ENCODE data around the gene ARID5B. TPM values are rescaled to one million over a fixed set of nuclear protein-coding genes. Genes with fewer than 3 reads are reported as not detected.

ARID5B gene
- total RNA-seq, 1 donor from 2014 or later = 51.4 TPM

- DNase-seq (ENCODE audit: low spot score in 2 of 2, unreplicated experiment in 2 of 2) = no peak
- H3K4me1 Mint-ChIP-seq = peaks cover 42% of the 10 kb centered on the region
- H3K4me3 Mint-ChIP-seq = no peak overlapping the region
- H3K36me3 Mint-ChIP-seq = no peaks in the 10 kb centered on the region
- no peaks in the 10 kb centered on the region for H3K27me3 Mint-ChIP-seq (ENCODE audit: low read depth)
- H3K27ac Mint-ChIP-seq = peak overlapping the region; percentile 89
- TF ChIP-seq CTCF (IDR thresholded peaks at IDR 0.05; ENCODE audit: unreplicated experiment) = no peak
- no peaks in the 10 kb centered on the region for H3K9me3 Mint-ChIP-seq
Measured at GRCh38 chr10:61869041-61869675, 32.3 kb upstream of the ARID5B start.

GRCh38 chr10:61869774-61870525 is 31.5 kb upstream of the ARID5B start:
- Mint-ChIP-seq H3K27me3 (ENCODE audit: low read depth) (no peaks in the 10 kb centered on the region), H3K4me1 (peaks cover 42% of the 10 kb centered on the region), H3K36me3 (no peaks in the 10 kb centered on the region), H3K9me3 (peaks cover 4% of the 10 kb centered on the region), H3K27ac (peak overlapping the region; percentile 89), H3K4me3 (peak overlapping the region; percentile 22)
- no peak for DNase-seq (ENCODE audit: low spot score in 2 of 2, unreplicated experiment in 2 of 2)
- TF ChIP-seq CTCF (IDR thresholded peaks at IDR 0.05; ENCODE audit: unreplicated experiment) = no peak

GRCh38 chr10:61870526-61870895 is 31.0 kb upstream of the ARID5B start:
- Mint-ChIP-seq H3K4me1 (peaks cover 37% of the 10 kb centered on the region), H3K4me3 (peak overlapping the region; percentile 14), H3K36me3 (no peaks in the 10 kb centered on the region), H3K27ac (peak overlapping the region; percentile 93), H3K9me3 (peaks cover 10% of the 10 kb centered on the region), H3K27me3 (ENCODE audit: low read depth) (no peaks in the 10 kb centered on the region)
- TF ChIP-seq CTCF (IDR thresholded peaks at IDR 0.05; ENCODE audit: unreplicated experiment) = no peak
- no peak for DNase-seq (ENCODE audit: low spot score in 2 of 2, unreplicated experiment in 2 of 2)

GRCh38 chr10:61871487-61871886 is 30.0 kb upstream of the ARID5B start:
- Mint-ChIP-seq H3K9me3 (peaks cover 10% of the 10 kb centered on the region), H3K27me3 (ENCODE audit: low read depth) (no peaks in the 10 kb centered on the region), H3K36me3 (no peaks in the 10 kb centered on the region), H3K27ac (peak overlapping the region; percentile 62), H3K4me3 (no peak overlapping the region), H3K4me1 (peaks cover 38% of the 10 kb centered on the region)
- DNase-seq (ENCODE audit: low spot score in 2 of 2, unreplicated experiment in 2 of 2) = no peak
- no peak for TF ChIP-seq CTCF (IDR thresholded peaks at IDR 0.05; ENCODE audit: unreplicated experiment)

GRCh38 chr10:61877887-61878739 is 23.4 kb upstream of the ARID5B start:
- no peak for TF ChIP-seq CTCF (IDR thresholded peaks at IDR 0.05; ENCODE audit: unreplicated experiment)
- no peaks in the 10 kb centered on the region for H3K27me3 Mint-ChIP-seq (ENCODE audit: low read depth)
- no peaks in the 10 kb centered on the region for H3K36me3 Mint-ChIP-seq
- peak overlapping the region; percentile 34 for H3K27ac Mint-ChIP-seq
- H3K4me3 Mint-ChIP-seq = no peak overlapping the region
- H3K9me3 Mint-ChIP-seq = peaks cover 10% of the 10 kb centered on the region
- DNase-seq (ENCODE audit: low spot score in 2 of 2, unreplicated experiment in 2 of 2) = no peak
- H3K4me1 Mint-ChIP-seq = peaks cover 29% of the 10 kb centered on the region
